Large intestine (tissue), 3 donors: Measurements from ENCODE around the gene ICOSLG. TPM values are rescaled to one million over a fixed set of nuclear protein-coding genes. Genes with fewer than 3 reads are reported as not detected.

Experiments used
- DNase-seq, 2 donors: peaks; one replicate each; pipeline versions ENCODE4 v3.0.0 to v3.0.0-alpha.2; 2013
- H3K27ac ChIP-seq: one replicate; pipeline ENCODE4 v1.5.1; 2013; ENCODE audit warnings: low read length
- H3K27me3 ChIP-seq: 2 replicates; pipeline ENCODE4 v1.6.1; 2013; ENCODE audit warnings: low read length; ENCODE audit not compliant: control insufficient read depth, insufficient read depth
- H3K36me3 ChIP-seq: 2 replicates; pipeline ENCODE4 v1.6.1; 2013; ENCODE audit warnings: low read length; ENCODE audit not compliant: control insufficient read depth, insufficient read depth
- H3K4me1 ChIP-seq: one replicate; pipeline ENCODE4 v1.6.1; 2013; ENCODE audit warnings: low read length; ENCODE audit not compliant: control insufficient read depth, insufficient read depth
- H3K4me3 ChIP-seq: one replicate; pipeline ENCODE4 v1.5.1; 2013; ENCODE audit warnings: low read length
- H3K9me3 ChIP-seq: one replicate; pipeline ENCODE4 v1.6.1; 2013; ENCODE audit warnings: mild to moderate bottlenecking, low read depth, low read length, moderate library complexity; ENCODE audit not compliant: control insufficient read depth
- WGBS: methylation state at CpG from one replicate; pipeline ENCODE4 v1.1.5; 2013; ENCODE audit warnings: low lambda C conversion rate; ENCODE audit not compliant: insufficient coverage; 5-methylcytosine and 5-hydroxymethylcytosine counted together
- polyA plus RNA-seq: library from polyadenylated mRNA; unstranded; fragments of 120-200 nt; gene quantifications from one replicate; pipeline ENCODE4 v1.2.1, GENCODE V29; 2013

The ICOSLG gene
- polyA plus RNA-seq, 1 donor, result 3.0 TPM

GRCh38 chr21:44263768-44264167, 23.0 kb upstream of the ICOSLG start:
- Histone ChIP-seq H3K9me3 (peaks cover 3% of the 10 kb centered on the region), H3K27me3 (no peaks in the 10 kb centered on the region), H3K36me3 (no peaks in the 10 kb centered on the region), H3K4me3 (no peak overlapping the region), H3K27ac (no peak overlapping the region), H3K4me1 (no peaks in the 10 kb centered on the region)
- no peak for DNase-seq
- WGBS, result no CpG with 5 or more reads among the region's 4 CpGs

GRCh38 chr21:44263221-44263760, 22.5 kb upstream of the ICOSLG start:
- peaks cover 6% of the 10 kb centered on the region for H3K9me3 ChIP-seq
- H3K4me1 ChIP-seq, result no peaks in the 10 kb centered on the region
- H3K27ac ChIP-seq, result no peak overlapping the region
- H3K4me3 ChIP-seq, result no peak overlapping the region
- H3K36me3 ChIP-seq, result no peaks in the 10 kb centered on the region
- WGBS, result no CpG with 5 or more reads among the region's 18 CpGs
- DNase-seq, result no peak
- H3K27me3 ChIP-seq, result no peaks in the 10 kb centered on the region

GRCh38 chr21:44262338-44263056, 21.8 kb upstream of the ICOSLG start:
- Histone ChIP-seq H3K9me3 (peaks cover 8% of the 10 kb centered on the region), H3K27me3 (no peaks in the 10 kb centered on the region), H3K27ac (no peak overlapping the region), H3K4me1 (no peaks in the 10 kb centered on the region), H3K36me3 (no peaks in the 10 kb centered on the region), H3K4me3 (no peak overlapping the region)
- DNase-seq, result no peak
- WGBS, result no CpG with 5 or more reads among the region's 12 CpGs

- H3K9me3 ChIP-seq, result peaks cover 8% of the 10 kb centered on the region
- no peaks in the 10 kb centered on the region for H3K27me3 ChIP-seq
- no peaks in the 10 kb centered on the region for H3K36me3 ChIP-seq
- WGBS, result no CpG with 5 or more reads among the region's 19 CpGs
- no peak within 1 kb of the TSS for H3K4me3 ChIP-seq
- H3K4me1 ChIP-seq, result no peaks in the 10 kb centered on the region
- no peak for DNase-seq
- H3K27ac ChIP-seq, result no peak within 1 kb of the TSS
Observed at GRCh38 chr21:44261675-44262295, 21.0 kb upstream of the ICOSLG start, which contains the start of gene DNMT3L. TSS of gene DNMT3L (minus strand) at chr21:44261897. CDS start at chr21:44261259, 638 bp downstream.

- Histone ChIP-seq H3K4me1 (no peaks in the 10 kb centered on the region), H3K4me3 (no peak overlapping the region), H3K9me3 (peaks cover 8% of the 10 kb centered on the region), H3K36me3 (no peaks in the 10 kb centered on the region), H3K27me3 (no peaks in the 10 kb centered on the region), H3K27ac (no peak overlapping the region)
- DNase-seq, result no peak
- no CpG with 5 or more reads among the region's 19 CpGs for WGBS
Observed at GRCh38 chr21:44260791-44261631, 20.3 kb upstream of the ICOSLG start.

- WGBS, result 100% methylated on average over 3 of the region's 4 CpGs
- no peaks in the 10 kb centered on the region for H3K4me1 ChIP-seq
Observed at GRCh38 chr21:44260066-44260465, 19.3 kb upstream of the ICOSLG start.

GRCh38 chr21:44259082-44259705, 18.5 kb upstream of the ICOSLG start:
- peaks cover 8% of the 10 kb centered on the region for H3K9me3 ChIP-seq
- H3K27ac ChIP-seq, result no peak overlapping the region
- no peaks in the 10 kb centered on the region for H3K4me1 ChIP-seq
- 80% methylated on average over 2 of the region's 22 CpGs for WGBS
- no peak for DNase-seq
- no peaks in the 10 kb centered on the region for H3K27me3 ChIP-seq
- H3K4me3 ChIP-seq, result no peak overlapping the region
- H3K36me3 ChIP-seq, result no peaks in the 10 kb centered on the region

More at GRCh38 chr21:44260066-44260465, 19.3 kb upstream of the ICOSLG start:
- no peaks in the 10 kb centered on the region for H3K36me3 ChIP-seq
- no peak for DNase-seq
- no peaks in the 10 kb centered on the region for H3K27me3 ChIP-seq
- H3K9me3 ChIP-seq, result peaks cover 8% of the 10 kb centered on the region
- H3K27ac ChIP-seq, result no peak overlapping the region
- H3K4me3 ChIP-seq, result no peak overlapping the region

GRCh38 chr21:44258056-44258725, 17.4 kb upstream of the ICOSLG start:
- H3K4me1 ChIP-seq, result no peaks in the 10 kb centered on the region
- H3K9me3 ChIP-seq, result peaks cover 8% of the 10 kb centered on the region
- no CpG with 5 or more reads among the region's 34 CpGs for WGBS
- H3K36me3 ChIP-seq, result no peaks in the 10 kb centered on the region
- H3K4me3 ChIP-seq, result no peak overlapping the region
- H3K27ac ChIP-seq, result no peak overlapping the region
- no peak for DNase-seq
- H3K27me3 ChIP-seq, result no peaks in the 10 kb centered on the region

GRCh38 chr21:44255511-44255981, 14.8 kb upstream of the ICOSLG start:
- H3K36me3 ChIP-seq, result no peaks in the 10 kb centered on the region
- no peaks in the 10 kb centered on the region for H3K4me1 ChIP-seq
- peaks cover 5% of the 10 kb centered on the region for H3K9me3 ChIP-seq
- H3K27ac ChIP-seq, result no peak overlapping the region
- DNase-seq, result no peak
- no peak overlapping the region for H3K4me3 ChIP-seq
- WGBS, result no CpG with 5 or more reads among the region's 11 CpGs
- H3K27me3 ChIP-seq, result no peaks in the 10 kb centered on the region
